DND-41 (cell line): ENCODE measurements around the gene FBLL1.
A peak's percentile ranks its signal among the peaks of the same experiment; 100 is the strongest.

Experiments used
- ATAC-seq: fragments of 200-7000 bp; cut with Tn5 transposase; 3 replicates; pipeline ENCODE4 v1.9.1; 2021; ENCODE audit warnings: low read depth; ENCODE audit not compliant: insufficient read depth
- DNase-seq: peaks from one replicate; pipeline ENCODE4 v3.0.0-alpha.2; 2020
- H2AFZ ChIP-seq: 2 replicates; pipeline ENCODE4 v1.6.0; 2012; ENCODE audit warnings: low read depth, low read length
- H3K27ac ChIP-seq: 2 replicates; pipeline ENCODE4 v1.5.1; 2012; ENCODE audit warnings: low read length, inconsistent platforms
- H3K27me3 ChIP-seq: fragments of 200-600 bp; sonication (generic); 2 replicates; pipeline ENCODE4 v1.6.0; 2012; ENCODE audit warnings: low read length, mild to moderate bottlenecking, inconsistent platforms; ENCODE audit not compliant: insufficient read depth, poor library complexity
- H3K36me3 ChIP-seq: 2 replicates; pipeline ENCODE4 v1.5.1; 2012; ENCODE audit warnings: low read length, inconsistent platforms; ENCODE audit not compliant: insufficient read depth
- H3K4me1 ChIP-seq: 2 replicates; pipeline ENCODE4 v1.5.1; 2012; ENCODE audit warnings: mild to moderate bottlenecking, low read length; ENCODE audit not compliant: insufficient read depth
- H3K4me2 ChIP-seq: 2 replicates; pipeline ENCODE4 v1.6.0; 2012; ENCODE audit warnings: mild to moderate bottlenecking, moderate library complexity, low read length, inconsistent platforms; ENCODE audit not compliant: insufficient read depth
- H3K4me3 ChIP-seq, 2 experiments: fragments of 200-600 bp in 1 of 2; shearing (Covaris generic) in 1 of 2; 2 replicates each; pipeline ENCODE4 v1.5.1; 2012 to 2016; ENCODE audit warnings: inconsistent platforms in 2 of 2, low read length in 2 of 2, mild to moderate bottlenecking in 2 of 2, low read depth in 1 of 2, moderate library complexity in 1 of 2
- H3K79me2 ChIP-seq: 2 replicates; pipeline ENCODE4 v1.6.0; 2012; ENCODE audit warnings: low read length, inconsistent platforms; ENCODE audit not compliant: insufficient read depth
- H3K9ac ChIP-seq: 2 replicates; pipeline ENCODE4 v1.6.0; 2012; ENCODE audit warnings: low read depth, mild to moderate bottlenecking, inconsistent platforms, low read length, moderate library complexity
- H3K9me3 ChIP-seq: 2 replicates; pipeline ENCODE4 v1.5.1; 2012; ENCODE audit warnings: low read length, moderate library complexity, mild to moderate bottlenecking, inconsistent platforms; ENCODE audit not compliant: insufficient read depth, severe bottlenecking
- H4K20me1 ChIP-seq: 2 replicates; pipeline ENCODE4 v1.6.0; 2012; ENCODE audit warnings: low read length; ENCODE audit not compliant: insufficient read depth
- CTCF ChIP-seq: IDR thresholded peaks from 2 replicates; pipeline ENCODE4 v1.5.1; 2012; ENCODE audit warnings: borderline replicate concordance, low read length, moderate library complexity, mild to moderate bottlenecking; ENCODE audit not compliant: poor library complexity, severe bottlenecking; ENCODE audit errors: extremely low read depth
- EZH2 ChIP-seq: IDR thresholded peaks from 3 replicates; pipeline ENCODE4 v1.6.1; 2012; ENCODE audit warnings: borderline replicate concordance, low read depth, mild to moderate bottlenecking, moderate library complexity, low read length, inconsistent platforms; ENCODE audit not compliant: severe bottlenecking

The FBLL1 gene

GRCh38 chr5:168579488-168580226 lies 50.6 kb downstream of the FBLL1 start:
- peak overlapping the region; percentile 97 for H3K27ac ChIP-seq
- H2AFZ ChIP-seq = peak overlapping the region; percentile 92
- peak overlapping the region; percentile 77 for H3K4me2 ChIP-seq
- no peak for TF ChIP-seq EZH2
- TF ChIP-seq CTCF = no peak
- H3K4me3 ChIP-seq = peak overlapping the region; percentile 95 to 96; a peak in 3 of 4 replicates
- H3K9me3 ChIP-seq = no peaks in the 10 kb centered on the region
- H4K20me1 ChIP-seq = peaks cover 45% of the 10 kb centered on the region
- DNase-seq = peak; percentile 99
- H3K4me1 ChIP-seq = peaks cover 32% of the 10 kb centered on the region
- H3K9ac ChIP-seq = peak overlapping the region; percentile 97
- H3K79me2 ChIP-seq = peaks cover 52% of the 10 kb centered on the region
- peaks cover 33% of the 10 kb centered on the region for H3K36me3 ChIP-seq
- ATAC-seq = peak; percentile 96
- no peaks in the 10 kb centered on the region for H3K27me3 ChIP-seq

GRCh38 chr5:168580227-168580508 lies 51.1 kb downstream of the FBLL1 start:
- H3K4me1 ChIP-seq = peaks cover 32% of the 10 kb centered on the region
- H3K9me3 ChIP-seq = no peaks in the 10 kb centered on the region
- ATAC-seq = no peak
- H3K4me3 ChIP-seq = peak overlapping the region; percentile 39 to 67; a peak in 3 of 4 replicates
- TF ChIP-seq EZH2 = no peak
- no peak for TF ChIP-seq CTCF
- peak overlapping the region; percentile 92 for H2AFZ ChIP-seq
- H3K9ac ChIP-seq = peak overlapping the region; percentile 73
- H3K27me3 ChIP-seq = no peaks in the 10 kb centered on the region
- H4K20me1 ChIP-seq = peaks cover 40% of the 10 kb centered on the region
- peaks cover 47% of the 10 kb centered on the region for H3K79me2 ChIP-seq
- peaks cover 28% of the 10 kb centered on the region for H3K36me3 ChIP-seq
- H3K4me2 ChIP-seq = peak overlapping the region; percentile 77
- peak overlapping the region; percentile 97 for H3K27ac ChIP-seq
- DNase-seq = peak; percentile 14
